Neural crest cell (in vitro differentiated cells): ENCODE measurements around the gene PFKFB1. TPM values are rescaled to one million over a fixed set of nuclear protein-coding genes. Genes with fewer than 3 reads are reported as not detected.

ENCODE experiments used
- DNase-seq: peaks from one replicate; pipeline ENCODE4 v3.0.0; 2021; ENCODE audit warnings: low read depth, mixed read lengths, low spot score
- H3K27ac Mint-ChIP-seq: one replicate; pipeline ENCODE4 v1.8.0; 2021; ENCODE audit warnings: mild to moderate bottlenecking, mixed read lengths; ENCODE audit not compliant: unreplicated experiment
- H3K27me3 Mint-ChIP-seq: 2 replicates; pipeline ENCODE4 v1.8.0; 2021; ENCODE audit warnings: low read depth, mild to moderate bottlenecking, mixed read lengths
- H3K36me3 Mint-ChIP-seq: 2 replicates; pipeline ENCODE4 v1.8.0; 2021; ENCODE audit warnings: low read depth, mild to moderate bottlenecking, mixed read lengths
- H3K4me1 Mint-ChIP-seq: 2 replicates; pipeline ENCODE4 v1.8.0; 2021; ENCODE audit warnings: mixed read lengths
- H3K4me3 Mint-ChIP-seq: one replicate; pipeline ENCODE4 v1.8.0; 2021; ENCODE audit warnings: mild to moderate bottlenecking, mixed read lengths
- H3K9me3 Mint-ChIP-seq: 2 replicates; pipeline ENCODE4 v1.8.0; 2021; ENCODE audit warnings: mixed read lengths
- CTCF ChIP-seq: fragments of 200-600 bp; sonication (generic); conservative IDR thresholded peaks from 2 replicates; pipeline ENCODE4 v1.5.0; 2021; ENCODE audit warnings: antibody characterized with exemption, mild to moderate bottlenecking
- total RNA-seq: library from RNA; stranded (reverse); gene quantifications from 2 replicates; pipeline ENCODE4 v1.2.1, GENCODE V29; 2021

Gene PFKFB1
- total RNA-seq, 1 donor from 2014 or later = 0.77 TPM

DNA sequence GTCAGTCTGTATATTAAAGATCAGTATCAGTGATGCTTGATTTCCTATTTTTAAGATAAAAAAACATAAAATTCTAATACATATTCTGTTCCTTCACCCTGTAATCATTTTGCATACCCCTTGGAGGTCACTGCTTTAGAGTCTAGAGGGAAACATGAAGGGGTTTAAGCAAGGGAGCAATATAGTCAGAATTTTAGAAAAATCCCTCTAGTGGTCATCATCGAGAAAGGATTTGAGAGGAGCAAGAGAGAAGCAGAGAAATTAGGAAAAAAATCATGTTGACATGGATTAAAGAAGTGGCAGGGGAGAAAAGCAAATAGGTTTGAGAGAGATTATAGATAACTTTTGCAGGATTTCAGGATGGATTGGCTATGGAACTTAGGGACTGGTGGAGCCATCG lies 17.3 kb upstream of the PFKFB1 start:
- Mint-ChIP-seq H3K4me3 (no peak overlapping the region), H3K27ac (no peak overlapping the region), H3K9me3 (no peaks in the 10 kb centered on the region), H3K27me3 (no peaks in the 10 kb centered on the region), H3K4me1 (no peaks in the 10 kb centered on the region), H3K36me3 (peaks cover 6% of the 10 kb centered on the region)
- DNase-seq = no peak
- TF ChIP-seq CTCF = peak; percentile 52

DNA sequence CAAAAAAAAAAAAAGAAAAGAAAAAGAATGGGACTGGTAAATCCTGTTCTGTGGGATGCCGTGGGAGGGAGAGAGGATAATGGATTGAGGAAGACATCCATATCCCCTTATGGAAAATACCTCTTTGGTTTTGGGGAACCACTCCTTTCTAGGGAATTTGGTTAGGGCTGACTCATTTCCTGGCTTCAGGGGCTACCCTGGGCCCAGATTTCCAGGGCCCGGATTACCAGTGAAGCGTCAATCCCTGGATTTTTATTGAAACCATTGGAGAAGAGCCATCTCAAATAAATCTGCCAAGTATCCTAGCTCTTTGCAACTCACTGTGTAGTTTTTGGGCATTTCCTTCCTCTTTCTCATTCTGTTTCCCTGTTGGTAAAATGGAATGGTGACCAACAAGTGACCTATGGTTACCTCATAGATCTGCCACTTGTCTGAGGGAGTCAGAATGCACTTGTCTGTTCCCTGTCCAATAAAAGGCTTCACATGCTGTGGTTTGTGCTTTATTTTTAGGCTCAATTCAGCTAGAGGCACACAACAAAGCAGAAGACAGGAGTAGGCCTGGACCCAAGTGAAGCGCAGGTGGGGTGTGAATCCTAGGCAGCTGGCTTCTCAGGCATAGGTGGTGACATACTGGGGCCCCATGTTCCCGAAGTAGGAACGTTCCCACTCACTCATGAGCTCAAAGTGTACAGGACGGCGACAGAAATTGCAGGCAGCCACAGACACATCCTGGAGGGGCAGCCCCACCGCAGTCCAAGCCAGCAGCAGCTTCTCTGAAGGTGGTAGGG lies 14.8 kb upstream of the PFKFB1 start:
- Mint-ChIP-seq H3K36me3 (peaks cover 14% of the 10 kb centered on the region), H3K9me3 (peaks cover 4% of the 10 kb centered on the region), H3K27me3 (no peaks in the 10 kb centered on the region), H3K4me3 (no peak overlapping the region), H3K27ac (no peak overlapping the region), H3K4me1 (no peaks in the 10 kb centered on the region)
- DNase-seq = no peak
- no peak for TF ChIP-seq CTCF

GRCh38 chrX:55007656-55008055 lies 13.7 kb upstream of the PFKFB1 start:
- Mint-ChIP-seq H3K4me3 (no peak overlapping the region), H3K9me3 (peaks cover 4% of the 10 kb centered on the region), H3K27me3 (no peaks in the 10 kb centered on the region), H3K4me1 (no peaks in the 10 kb centered on the region), H3K36me3 (peaks cover 14% of the 10 kb centered on the region), H3K27ac (no peak overlapping the region)
- no peak for TF ChIP-seq CTCF
- DNase-seq = no peak

- Mint-ChIP-seq H3K4me1 (no peaks in the 10 kb centered on the region), H3K36me3 (peaks cover 14% of the 10 kb centered on the region), H3K27me3 (no peaks in the 10 kb centered on the region), H3K4me3 (no peak overlapping the region), H3K27ac (no peak overlapping the region), H3K9me3 (peaks cover 4% of the 10 kb centered on the region)
- DNase-seq = no peak
- no peak for TF ChIP-seq CTCF
Measured at GRCh38 chrX:55006827-55007621, 13.0 kb upstream of the PFKFB1 start.

DNA sequence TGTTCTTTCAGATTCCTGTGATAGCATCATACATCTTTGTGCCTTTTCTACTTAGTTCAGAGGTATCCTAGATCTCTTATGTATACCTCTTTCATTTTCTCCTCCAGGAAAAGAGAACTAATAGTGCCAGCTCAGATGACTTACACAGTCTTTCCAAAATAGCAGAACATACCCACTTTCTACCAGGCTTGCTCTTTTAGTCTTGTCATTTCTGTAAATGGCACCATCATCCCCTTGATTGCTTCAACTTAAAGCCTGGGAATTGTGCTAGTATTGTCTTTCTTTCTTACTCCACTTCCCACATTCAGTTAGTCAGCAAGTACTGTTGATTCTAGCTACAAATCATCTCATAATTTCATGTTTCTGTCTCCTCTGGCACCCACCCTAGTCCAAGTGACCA lies 11.3 kb upstream of the PFKFB1 start:
- Mint-ChIP-seq H3K36me3 (peaks cover 16% of the 10 kb centered on the region), H3K9me3 (peaks cover 4% of the 10 kb centered on the region)

More for the DNA sequence above, 11.3 kb upstream of the PFKFB1 start:
- H3K27me3 Mint-ChIP-seq = no peaks in the 10 kb centered on the region
- TF ChIP-seq CTCF = no peak
- DNase-seq = no peak
- H3K27ac Mint-ChIP-seq = no peak overlapping the region
- peaks cover 11% of the 10 kb centered on the region for H3K4me1 Mint-ChIP-seq
- H3K4me3 Mint-ChIP-seq = no peak overlapping the region
